AG04449 (cell line): ENCODE results near the gene ZBED1.
"Not testable (repeated sequence)": the region's sequence is repeated elsewhere in the genome, so short reads cannot be mapped to it uniquely, and the experiment has no call there.

Source experiments
- CTCF ChIA-PET: fragments of 350-600 bp; formaldehyde crosslinking; extraction: SDS; loops from one replicate; lab custom pipeline; 2021; ENCODE audit warnings: antibody characterized with exemption; lab: Yijun Ruan, JAX
- POLR2A ChIA-PET: fragments of 400-600, 350-600 bp; formaldehyde crosslinking; extraction: SDS; loops from one replicate; lab custom pipeline; 2020; ENCODE audit warnings: antibody characterized with exemption, inconsistent platforms; lab: Yijun Ruan, JAX
- DNase-seq: peaks from one replicate; pipeline ENCODE4 v3.0.0-alpha.2; 2010; ENCODE audit warnings: low read depth, low spot score
- H3K4me3 ChIP-seq: 2 replicates; pipeline ENCODE4 v1.5.1; 2011; ENCODE audit warnings: low read depth, mild to moderate bottlenecking, control low read depth, low read length
- TF ChIP-seq, protein P1 (sequence below): IDR thresholded peaks from one replicate; pipeline ENCODE4 v1.5.1; 2011; ENCODE audit warnings: mild to moderate bottlenecking, moderate library complexity, low read length, control low read depth, inconsistent platforms; ENCODE audit not compliant: insufficient read depth; ENCODE audit errors: missing control alignments

Gene ZBED1

DNA sequence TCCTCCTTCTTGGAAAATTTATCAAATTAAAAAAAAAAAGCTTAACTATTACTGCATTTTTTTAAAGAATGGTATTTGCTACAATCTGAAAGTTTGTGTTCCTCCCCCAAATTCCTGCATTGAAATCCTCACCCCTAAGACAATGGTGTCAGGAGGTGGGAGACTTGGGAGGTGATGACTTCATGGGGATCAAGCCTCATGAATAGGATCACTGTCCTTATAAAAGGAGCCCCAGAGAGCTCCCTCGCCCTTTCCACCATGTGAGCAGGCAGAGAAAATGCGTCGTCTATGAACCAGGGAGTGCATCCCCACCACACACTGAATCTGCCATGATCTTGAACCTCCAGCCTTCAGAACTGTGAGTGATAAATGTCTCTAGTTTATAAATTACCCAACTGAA is 38.0 kb downstream of the ZBED1 start:
- no peak for DNase-seq
- TF ChIP-seq, protein P1, sequence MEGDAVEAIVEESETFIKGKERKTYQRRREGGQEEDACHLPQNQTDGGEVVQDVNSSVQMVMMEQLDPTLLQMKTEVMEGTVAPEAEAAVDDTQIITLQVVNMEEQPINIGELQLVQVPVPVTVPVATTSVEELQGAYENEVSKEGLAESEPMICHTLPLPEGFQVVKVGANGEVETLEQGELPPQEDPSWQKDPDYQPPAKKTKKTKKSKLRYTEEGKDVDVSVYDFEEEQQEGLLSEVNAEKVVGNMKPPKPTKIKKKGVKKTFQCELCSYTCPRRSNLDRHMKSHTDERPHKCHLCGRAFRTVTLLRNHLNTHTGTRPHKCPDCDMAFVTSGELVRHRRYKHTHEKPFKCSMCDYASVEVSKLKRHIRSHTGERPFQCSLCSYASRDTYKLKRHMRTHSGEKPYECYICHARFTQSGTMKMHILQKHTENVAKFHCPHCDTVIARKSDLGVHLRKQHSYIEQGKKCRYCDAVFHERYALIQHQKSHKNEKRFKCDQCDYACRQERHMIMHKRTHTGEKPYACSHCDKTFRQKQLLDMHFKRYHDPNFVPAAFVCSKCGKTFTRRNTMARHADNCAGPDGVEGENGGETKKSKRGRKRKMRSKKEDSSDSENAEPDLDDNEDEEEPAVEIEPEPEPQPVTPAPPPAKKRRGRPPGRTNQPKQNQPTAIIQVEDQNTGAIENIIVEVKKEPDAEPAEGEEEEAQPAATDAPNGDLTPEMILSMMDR = no peak
- CTCF ChIA-PET = no interaction called here
- no peak overlapping the region for H3K4me3 ChIP-seq
- POLR2A ChIA-PET = no interaction called here

DNA sequence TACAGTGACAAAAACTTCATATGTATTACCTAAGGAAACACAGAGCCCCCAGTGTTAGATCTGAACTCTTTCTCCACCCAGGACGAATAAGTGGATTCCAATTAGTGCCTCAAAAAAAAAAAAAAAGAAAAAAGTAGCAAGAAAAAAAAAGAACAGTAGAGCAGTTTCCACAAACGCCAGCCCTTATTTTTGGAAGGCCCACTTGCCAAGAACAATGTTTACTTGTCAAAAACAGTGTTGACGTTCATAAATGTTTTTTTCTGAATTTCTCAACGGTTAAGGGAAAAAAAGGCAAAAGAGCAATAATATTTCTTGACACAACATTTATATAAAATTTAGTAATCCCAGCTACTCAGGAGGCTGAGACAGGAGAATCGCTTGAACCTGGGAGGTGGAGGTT is 38.7 kb downstream of the ZBED1 start:
- no peak for DNase-seq
- TF ChIP-seq, protein P1 = no peak
- ChIA-PET CTCF (no interaction called here), POLR2A (no interaction called here)
- no peak overlapping the region for H3K4me3 ChIP-seq

DNA sequence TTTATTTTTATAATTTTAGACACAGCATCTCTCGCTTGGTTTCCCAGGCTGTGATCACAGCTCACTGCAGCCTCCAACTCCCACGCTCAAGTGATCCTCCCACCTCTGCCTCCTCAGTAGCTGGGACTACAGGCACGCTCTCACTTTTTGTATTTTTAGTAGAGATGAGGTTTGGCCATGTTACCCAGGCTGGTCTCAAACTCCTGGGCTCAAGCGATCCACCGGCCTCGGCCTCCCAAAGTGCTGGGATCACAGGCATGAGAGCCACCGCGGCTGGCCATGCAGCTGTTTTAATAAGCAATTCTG is 39.1 kb downstream of the ZBED1 start:
- H3K4me3 ChIP-seq = no peak overlapping the region
- DNase-seq = no peak
- ChIA-PET POLR2A (no interaction called here), CTCF (no interaction called here)
- TF ChIP-seq, protein P1 = no peak

DNA sequence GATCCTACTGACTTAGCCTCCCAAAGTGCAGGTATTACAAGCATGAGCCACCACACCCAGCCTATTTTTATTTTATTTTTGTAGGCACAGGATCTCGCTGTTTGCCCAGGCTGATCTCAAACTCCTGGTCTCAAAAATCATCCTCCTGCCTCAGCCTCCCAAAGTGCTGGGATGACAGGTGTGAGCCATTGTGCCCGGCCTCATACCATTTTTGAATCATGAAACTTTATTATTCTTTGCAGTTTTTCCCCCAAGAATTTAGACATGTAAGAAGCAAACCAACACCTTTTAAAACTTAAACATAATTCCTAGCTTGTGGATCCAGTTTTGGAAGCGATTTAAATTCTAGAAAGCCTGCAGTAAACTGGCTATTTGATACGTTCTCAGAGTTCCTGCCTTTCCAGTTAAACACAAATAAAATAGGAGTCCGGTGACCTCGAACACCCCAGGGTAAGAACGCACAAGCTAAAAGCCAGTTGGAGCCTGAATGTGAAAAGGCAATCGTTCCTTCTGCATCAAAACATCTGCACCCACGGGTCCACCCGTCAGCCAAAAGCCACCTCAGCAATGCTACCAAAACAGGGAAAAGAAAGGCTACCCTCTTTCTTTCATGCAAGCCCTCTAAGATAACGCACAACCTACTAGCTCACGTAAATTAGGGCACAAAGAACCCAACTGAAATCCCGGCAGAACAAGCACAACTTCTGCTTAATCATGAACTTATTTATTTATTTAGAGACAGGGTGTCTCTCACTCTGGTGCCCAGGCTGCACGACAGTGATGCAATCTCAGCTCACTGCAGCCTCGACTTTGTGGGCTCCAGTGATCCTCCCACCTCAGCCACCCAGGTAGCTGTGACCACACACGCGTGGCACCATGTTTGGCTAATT is 39.7 kb downstream of the ZBED1 start:
- CTCF ChIA-PET, DNase-seq, H3K4me3 ChIP-seq, POLR2A ChIA-PET: not testable (repeated sequence)

DNA sequence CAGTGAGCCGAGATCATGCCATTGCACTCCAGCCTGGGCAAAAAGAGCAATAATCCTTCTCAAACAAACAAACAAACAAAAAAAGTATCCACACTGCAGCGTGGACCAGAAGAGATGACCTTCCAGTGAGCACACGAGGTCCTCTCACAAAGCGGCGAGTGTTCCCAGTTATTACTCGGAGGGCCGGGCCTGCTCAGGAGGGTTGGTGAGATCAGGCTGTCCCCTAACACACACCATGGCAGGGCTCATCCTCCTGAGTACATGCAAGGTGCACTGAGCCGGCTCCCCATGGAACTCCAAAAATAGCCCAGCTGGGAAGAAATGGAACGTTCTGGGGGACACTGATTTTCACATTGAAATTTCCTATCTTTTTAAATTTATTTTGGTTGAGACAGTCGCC is 40.7 kb downstream of the ZBED1 start:
- POLR2A ChIA-PET, DNase-seq, CTCF ChIA-PET, H3K4me3 ChIP-seq: not testable (repeated sequence)

DNA sequence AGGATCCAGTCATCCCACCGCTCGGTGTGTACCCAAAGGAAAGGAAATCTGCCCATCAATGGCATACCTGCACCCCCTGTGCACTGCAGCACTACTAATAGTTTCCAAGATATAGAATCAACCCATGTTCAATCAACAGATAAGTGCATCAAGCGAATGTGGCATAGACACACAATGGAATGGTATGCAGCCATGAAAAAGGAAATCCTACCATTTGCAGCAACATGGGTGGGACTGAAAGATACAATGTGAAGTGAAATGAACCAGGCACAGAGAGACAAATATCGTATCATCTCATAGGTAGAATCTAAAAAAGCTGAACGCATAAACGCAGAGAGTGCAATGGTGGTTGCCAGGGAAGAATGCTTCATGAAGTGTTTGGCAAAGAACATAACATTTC is 42.5 kb downstream of the ZBED1 start:
- H3K4me3 ChIP-seq = no peak overlapping the region
- TF ChIP-seq, protein P1 = no peak
- DNase-seq = no peak
- ChIA-PET CTCF (no interaction called here), POLR2A (no interaction called here)

DNA sequence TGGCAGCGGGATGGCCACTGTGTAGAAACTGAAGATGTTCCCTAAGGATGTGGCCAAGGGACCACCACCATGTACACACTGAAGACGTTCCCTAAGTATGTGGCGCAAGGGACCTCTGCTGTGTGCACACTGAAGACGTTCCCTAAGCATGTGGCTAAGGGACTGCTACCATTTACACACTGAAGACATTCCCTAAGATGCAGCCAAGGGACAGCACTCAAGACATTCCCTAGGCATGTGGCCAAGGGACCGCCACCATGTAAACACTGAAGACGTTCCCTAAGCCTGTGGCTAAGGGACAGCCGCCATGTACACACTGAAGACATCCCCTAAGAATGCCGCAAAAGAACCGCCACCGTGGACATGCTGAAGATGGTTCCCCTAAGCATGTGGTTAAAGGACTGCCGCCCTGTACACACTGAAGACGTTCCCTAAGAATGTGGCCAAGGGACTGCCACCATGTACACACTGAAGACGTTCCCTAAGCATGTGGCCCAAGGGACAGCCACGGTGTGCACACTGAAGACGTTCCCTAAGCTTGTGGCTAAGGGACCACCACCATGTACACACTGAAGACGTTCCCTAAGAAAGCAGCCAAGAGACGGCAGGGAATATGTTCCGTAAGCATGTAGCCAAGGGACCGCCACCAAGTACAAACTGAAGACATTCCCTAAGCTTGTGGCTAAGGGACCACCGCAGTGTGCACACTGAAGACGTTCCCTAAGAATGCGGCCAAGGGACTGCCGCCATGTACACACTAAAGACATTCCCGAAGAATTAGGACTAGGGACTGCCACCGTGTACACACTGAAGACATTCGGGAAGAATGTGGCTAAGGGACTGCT is 43.3 kb downstream of the ZBED1 start:
- no peak for DNase-seq

DNA sequence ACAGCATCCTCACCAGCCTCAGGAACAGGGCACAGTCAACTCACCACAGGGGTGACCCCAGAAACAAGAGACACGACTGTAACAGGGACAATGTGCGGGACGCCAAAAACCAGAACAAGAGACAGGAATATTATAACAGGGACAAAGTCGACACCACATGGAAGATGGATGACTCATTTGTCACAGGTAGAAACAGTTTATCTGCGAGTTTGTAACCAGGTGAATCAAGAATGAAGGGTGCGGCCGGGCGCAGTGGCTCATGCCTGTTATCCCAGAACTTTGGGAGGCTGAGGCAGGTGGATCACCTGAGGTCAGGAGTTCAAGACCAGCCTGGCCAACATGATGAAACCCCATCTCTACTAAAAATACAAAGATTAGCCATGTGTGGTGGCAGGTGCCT is 44.7 kb downstream of the ZBED1 start:
- H3K4me3 ChIP-seq, POLR2A ChIA-PET, CTCF ChIA-PET, DNase-seq: not testable (repeated sequence)

More for the DNA sequence above, 43.3 kb downstream of the ZBED1 start:
- TF ChIP-seq, protein P1 = no peak
- H3K4me3 ChIP-seq = no peak overlapping the region
- POLR2A ChIA-PET = no interaction called here
- CTCF ChIA-PET = no interaction called here

DNA sequence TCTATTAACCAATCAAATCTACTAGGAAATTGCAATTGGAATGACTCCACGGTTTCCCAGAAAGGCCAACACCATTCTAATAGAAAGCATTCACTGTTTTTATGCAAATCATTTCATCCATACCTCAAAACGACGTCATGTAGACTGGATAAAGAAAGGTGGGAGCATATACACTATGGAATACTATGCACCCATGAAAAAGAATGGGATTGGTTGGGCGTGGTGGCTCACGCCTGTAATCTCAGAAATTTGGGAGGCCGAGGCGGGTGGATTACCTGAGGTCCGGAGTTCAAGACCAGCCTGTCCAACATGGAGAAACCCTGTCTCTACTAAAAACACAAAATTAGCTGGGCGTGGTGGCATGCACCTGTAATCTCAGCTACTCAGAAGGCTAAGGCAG is 46.2 kb downstream of the ZBED1 start:
- DNase-seq, H3K4me3 ChIP-seq, CTCF ChIA-PET, POLR2A ChIA-PET: not testable (repeated sequence)
